ENCODE data around the gene OR52I2.

The OR52I2 gene

GRCh38 chr11:4551346-4551979, 30.1 kb upstream of the OR52I2 start:
- Histone ChIP-seq H3K36me3 (ENCODE audit: control insufficient read depth in 4 of 4, insufficient read depth in 4 of 4, low read length in 3 of 4) (no peaks in the 10 kb centered on the region), H3K4me1 (ENCODE audit: control extremely low read depth in 1 of 4, control insufficient read depth in 4 of 4, insufficient read depth in 4 of 4, low read length in 3 of 4) (no peaks in the 10 kb centered on the region), H3K4me3 (ENCODE audit: control insufficient read depth in 1 of 7, extremely low read depth in 1 of 7, insufficient read depth in 4 of 7, low read depth in 2 of 7, low read length in 6 of 7) (no peak overlapping the region), H3K27ac (ENCODE audit: insufficient read depth in 1 of 2, low read depth in 1 of 2, low read length in 2 of 2, poor library complexity in 1 of 2, severe bottlenecking in 2 of 2) (no peak overlapping the region), H3K9me3 (ENCODE audit: control extremely low read depth in 1 of 5, control insufficient read depth in 4 of 5, insufficient read depth in 2 of 5, low read depth in 1 of 5, low read length in 4 of 5) (peaks cover 0 to 25% (median 9%) of the 10 kb centered on the region in 5 experiments), H3K27me3 (replicated peaks in 2 of 5; ENCODE audit: control insufficient read depth in 4 of 5, insufficient read depth in 5 of 5, low read length in 4 of 5) (peaks cover 0 to 4% (median 0%) of the 10 kb centered on the region in 5 experiments)
- 86% methylated on average over 7 of the region's 8 CpGs for WGBS (ENCODE audit: insufficient coverage)
- no peak for DNase-seq
- CTCF ChIA-PET, result interaction anchor here (0.8 to 1.4 kb wide), 2 partner anchors 13 to 364 kb away, joined by 4 to 5 read pairs; no protein-coding TSS in a partner anchor
- POLR2A ChIA-PET, result no interaction called here

DNA sequence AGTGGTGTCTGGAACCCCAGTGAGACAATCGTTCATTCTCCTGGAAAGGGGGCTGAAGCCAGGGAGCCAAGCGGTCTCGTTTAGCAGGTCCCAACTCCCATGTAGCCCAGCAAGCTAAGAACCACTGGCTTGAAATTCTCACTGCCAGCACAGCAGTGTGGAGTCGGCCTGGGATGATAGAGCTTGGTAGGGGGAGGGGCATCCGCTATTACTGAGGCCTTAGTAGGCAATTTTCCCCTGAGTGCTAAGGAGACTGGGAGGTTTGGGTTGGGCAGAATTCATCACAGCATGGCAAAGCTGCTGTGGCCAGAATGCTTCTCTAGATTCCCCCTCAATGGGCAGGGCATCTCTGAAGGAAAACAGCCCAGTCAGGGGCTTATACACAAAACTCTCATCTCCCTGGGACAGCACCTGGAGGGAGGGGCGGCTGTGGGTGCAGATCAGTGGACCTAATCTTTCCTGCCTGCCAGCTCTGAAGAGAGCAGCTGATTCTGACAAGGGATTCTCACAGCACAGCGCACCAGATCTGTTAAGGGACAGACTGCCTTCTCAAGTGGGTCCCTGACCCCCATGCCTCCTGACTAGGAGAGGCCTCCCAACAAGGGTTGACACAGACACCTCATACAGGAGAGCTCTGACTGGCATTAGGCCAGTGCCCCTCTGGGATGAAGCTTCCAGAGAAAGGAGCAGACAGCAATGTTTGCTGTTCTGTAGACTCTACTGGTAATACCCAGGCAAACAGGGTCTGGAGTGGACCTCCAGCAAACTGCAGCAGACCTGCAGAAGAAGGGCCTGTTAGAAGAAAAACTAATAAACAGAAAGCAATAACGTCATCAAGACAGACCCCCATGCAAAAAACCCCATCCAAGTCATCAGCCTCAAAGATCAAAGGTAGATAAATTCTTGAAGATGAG, 21.8 kb upstream of the OR52I2 start:
- WGBS (ENCODE audit: insufficient coverage), result 95% methylated on average over 4 of the region's 8 CpGs
- Histone ChIP-seq H3K4me3 (ENCODE audit: control insufficient read depth in 1 of 7, extremely low read depth in 1 of 7, insufficient read depth in 4 of 7, low read depth in 2 of 7, low read length in 6 of 7) (no peak overlapping the region), H3K4me1 (ENCODE audit: control extremely low read depth in 1 of 4, control insufficient read depth in 4 of 4, insufficient read depth in 4 of 4, low read length in 3 of 4) (no peaks in the 10 kb centered on the region), H3K27ac (ENCODE audit: insufficient read depth in 1 of 2, low read depth in 1 of 2, low read length in 2 of 2, poor library complexity in 1 of 2, severe bottlenecking in 2 of 2) (no peak overlapping the region), H3K36me3 (ENCODE audit: control insufficient read depth in 4 of 4, insufficient read depth in 4 of 4, low read length in 3 of 4) (no peaks in the 10 kb centered on the region), H3K9me3 (ENCODE audit: control extremely low read depth in 1 of 5, control insufficient read depth in 4 of 5, insufficient read depth in 2 of 5, low read depth in 1 of 5, low read length in 4 of 5) (peaks cover 0 to 9% (median 0%) of the 10 kb centered on the region in 5 experiments), H3K27me3 (replicated peaks in 2 of 5; ENCODE audit: control insufficient read depth in 4 of 5, insufficient read depth in 5 of 5, low read length in 4 of 5) (peaks cover 0 to 3% (median 0%) of the 10 kb centered on the region in 5 experiments)
- CTCF ChIA-PET, result interaction anchor here (1.5 kb wide), 1 partner anchor 20 kb away, joined by 3 read pairs; no protein-coding TSS in a partner anchor
- no peak for DNase-seq
- POLR2A ChIA-PET, result no interaction called here

GRCh38 chr11:4560467-4560866, 21.1 kb upstream of the OR52I2 start:
- no peak for DNase-seq
- H3K27me3 ChIP-seq (replicated peaks in 2 of 5; ENCODE audit: control insufficient read depth in 4 of 5, insufficient read depth in 5 of 5, low read length in 4 of 5), result peaks cover 0 to 3% (median 0%) of the 10 kb centered on the region in 5 experiments
- H3K4me1 ChIP-seq (ENCODE audit: control extremely low read depth in 1 of 4, control insufficient read depth in 4 of 4, insufficient read depth in 4 of 4, low read length in 3 of 4), result no peaks in the 10 kb centered on the region
- 71% methylated on average over 1 of the region's 1 CpG for WGBS (ENCODE audit: insufficient coverage)
- H3K9me3 ChIP-seq (ENCODE audit: control extremely low read depth in 1 of 5, control insufficient read depth in 4 of 5, insufficient read depth in 2 of 5, low read depth in 1 of 5, low read length in 4 of 5), result peaks cover 0 to 8% (median 0%) of the 10 kb centered on the region in 5 experiments
- H3K27ac ChIP-seq (ENCODE audit: insufficient read depth in 1 of 2, low read depth in 1 of 2, low read length in 2 of 2, poor library complexity in 1 of 2, severe bottlenecking in 2 of 2), result no peak overlapping the region
- POLR2A ChIA-PET, result no interaction called here
- CTCF ChIA-PET, result no interaction called here
- no peak overlapping the region for H3K4me3 ChIP-seq (ENCODE audit: control insufficient read depth in 1 of 7, extremely low read depth in 1 of 7, insufficient read depth in 4 of 7, low read depth in 2 of 7, low read length in 6 of 7)
- no peaks in the 10 kb centered on the region for H3K36me3 ChIP-seq (ENCODE audit: control insufficient read depth in 4 of 4, insufficient read depth in 4 of 4, low read length in 3 of 4)

DNA sequence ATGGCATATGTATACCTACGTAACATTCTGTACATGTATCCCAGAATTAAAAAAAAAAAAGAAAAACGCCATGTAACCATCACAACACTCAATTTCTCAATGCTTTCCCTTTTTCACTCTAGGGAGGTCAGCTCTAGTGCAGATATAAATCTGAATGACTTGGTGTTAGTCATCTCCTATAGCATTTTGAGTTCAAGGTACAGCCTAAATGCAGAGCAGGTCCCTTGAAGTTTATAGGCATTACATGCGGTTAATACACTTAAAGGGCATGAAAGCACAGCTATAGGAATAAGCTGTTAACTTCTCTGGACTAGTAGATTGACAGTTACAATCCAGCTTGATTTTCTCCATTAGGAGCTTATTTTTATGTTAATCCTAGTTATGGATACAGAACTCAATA, 16.2 kb upstream of the OR52I2 start:
- Histone ChIP-seq H3K4me3 (ENCODE audit: control insufficient read depth in 1 of 7, extremely low read depth in 1 of 7, insufficient read depth in 4 of 7, low read depth in 2 of 7, low read length in 6 of 7) (no peak overlapping the region), H3K27ac (ENCODE audit: insufficient read depth in 1 of 2, low read depth in 1 of 2, low read length in 2 of 2, poor library complexity in 1 of 2, severe bottlenecking in 2 of 2) (no peak overlapping the region), H3K4me1 (ENCODE audit: control extremely low read depth in 1 of 4, control insufficient read depth in 4 of 4, insufficient read depth in 4 of 4, low read length in 3 of 4) (no peaks in the 10 kb centered on the region), H3K9me3 (ENCODE audit: control extremely low read depth in 1 of 5, control insufficient read depth in 4 of 5, insufficient read depth in 2 of 5, low read depth in 1 of 5, low read length in 4 of 5) (peaks cover 0 to 12% (median 3%) of the 10 kb centered on the region in 5 experiments), H3K27me3 (replicated peaks in 2 of 5; ENCODE audit: control insufficient read depth in 4 of 5, insufficient read depth in 5 of 5, low read length in 4 of 5) (peaks cover 0 to 9% (median 0%) of the 10 kb centered on the region in 5 experiments), H3K36me3 (ENCODE audit: control insufficient read depth in 4 of 4, insufficient read depth in 4 of 4, low read length in 3 of 4) (no peaks in the 10 kb centered on the region)
- POLR2A ChIA-PET, result no interaction called here
- no peak for DNase-seq
- WGBS (ENCODE audit: insufficient coverage), result 100% methylated on average over 1 of the region's 3 CpGs
- CTCF ChIA-PET, result no interaction called here

- Histone ChIP-seq H3K9me3 (ENCODE audit: control extremely low read depth in 1 of 5, control insufficient read depth in 4 of 5, insufficient read depth in 2 of 5, low read depth in 1 of 5, low read length in 4 of 5) (peaks cover 0 to 6% (median 3%) of the 10 kb centered on the region in 5 experiments), H3K27ac (ENCODE audit: insufficient read depth in 1 of 2, low read depth in 1 of 2, low read length in 2 of 2, poor library complexity in 1 of 2, severe bottlenecking in 2 of 2) (no peak overlapping the region), H3K27me3 (replicated peaks in 2 of 5; ENCODE audit: control insufficient read depth in 4 of 5, insufficient read depth in 5 of 5, low read length in 4 of 5) (peaks cover 0 to 29% (median 6%) of the 10 kb centered on the region in 5 experiments), H3K4me3 (ENCODE audit: control insufficient read depth in 1 of 7, extremely low read depth in 1 of 7, insufficient read depth in 4 of 7, low read depth in 2 of 7, low read length in 6 of 7) (no peak overlapping the region), H3K4me1 (ENCODE audit: control extremely low read depth in 1 of 4, control insufficient read depth in 4 of 4, insufficient read depth in 4 of 4, low read length in 3 of 4) (no peaks in the 10 kb centered on the region), H3K36me3 (ENCODE audit: control insufficient read depth in 4 of 4, insufficient read depth in 4 of 4, low read length in 3 of 4) (no peaks in the 10 kb centered on the region)
- DNase-seq, result no peak
- ChIA-PET CTCF (interaction anchor here (0.6 kb wide), 1 partner anchor 22 kb away, joined by 3 read pairs; no protein-coding TSS in a partner anchor), POLR2A (no interaction called here)
- WGBS (ENCODE audit: insufficient coverage), result 94% methylated on average over 18 of the region's 18 CpGs
These were observed 12.5 kb upstream of the OR52I2 start for GRCh38 chr11:4569075-4569474.

DNA sequence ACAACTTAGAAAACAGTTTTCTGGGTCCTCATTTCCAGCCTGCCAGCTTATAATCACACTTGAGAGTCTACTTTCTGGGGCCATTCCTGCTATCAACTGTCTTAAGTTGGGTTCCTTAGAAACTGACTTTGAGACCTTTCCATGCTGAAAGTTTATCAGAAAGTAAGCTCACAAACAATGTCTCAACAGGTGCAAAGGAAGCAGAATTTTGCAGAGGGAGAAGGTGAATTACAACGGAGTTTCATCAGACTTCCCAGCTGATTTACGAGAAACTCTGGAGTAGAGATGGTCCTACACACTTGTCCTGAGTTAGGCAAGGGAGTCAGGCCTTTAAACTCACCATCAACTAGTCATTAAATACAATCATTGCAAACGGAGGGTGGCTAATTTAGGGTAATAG, 4.7 kb upstream of the OR52I2 start:
- WGBS (ENCODE audit: insufficient coverage), result no CpG with 5 or more reads among the region's 3 CpGs
- ChIA-PET POLR2A (no interaction called here), CTCF (interaction anchor here (1.7 kb wide), 1 partner anchor 59 kb away, joined by 4 read pairs; no protein-coding TSS in a partner anchor)
- Histone ChIP-seq H3K27me3 (replicated peaks in 2 of 5; ENCODE audit: control insufficient read depth in 4 of 5, insufficient read depth in 5 of 5, low read length in 4 of 5) (peaks cover 0 to 44% (median 21%) of the 10 kb centered on the region in 5 experiments), H3K36me3 (ENCODE audit: control insufficient read depth in 4 of 4, insufficient read depth in 4 of 4, low read length in 3 of 4) (no peaks in the 10 kb centered on the region), H3K4me3 (ENCODE audit: control insufficient read depth in 1 of 7, extremely low read depth in 1 of 7, insufficient read depth in 4 of 7, low read depth in 2 of 7, low read length in 6 of 7) (no peak overlapping the region), H3K9me3 (ENCODE audit: control extremely low read depth in 1 of 5, control insufficient read depth in 4 of 5, insufficient read depth in 2 of 5, low read depth in 1 of 5, low read length in 4 of 5) (no peaks in the 10 kb centered on the region), H3K27ac (ENCODE audit: insufficient read depth in 1 of 2, low read depth in 1 of 2, low read length in 2 of 2, poor library complexity in 1 of 2, severe bottlenecking in 2 of 2) (no peak overlapping the region), H3K4me1 (ENCODE audit: control extremely low read depth in 1 of 4, control insufficient read depth in 4 of 4, insufficient read depth in 4 of 4, low read length in 3 of 4) (peaks cover 2 to 12% (median 7%) of the 10 kb centered on the region in 4 experiments)
- DNase-seq, result no peak

DNA sequence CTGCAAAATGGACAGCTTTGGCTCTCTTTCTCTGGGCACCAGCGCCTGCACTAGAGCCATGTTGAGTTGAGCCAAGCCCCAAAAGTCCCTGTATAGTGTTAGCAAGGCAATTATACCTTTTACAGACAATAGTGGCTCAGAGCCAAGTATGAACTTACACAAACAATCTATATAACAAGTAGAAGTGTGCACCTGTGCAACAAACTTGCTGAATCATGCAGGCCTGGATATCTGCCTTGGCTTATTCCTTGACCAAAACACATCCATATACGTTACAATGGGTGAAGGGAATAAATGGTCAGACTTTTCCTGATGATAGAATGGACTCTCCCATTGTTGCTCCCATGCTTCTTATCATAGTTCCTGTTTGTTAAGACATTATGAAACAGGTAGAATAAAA, 3.8 kb upstream of the OR52I2 start:
- Histone ChIP-seq H3K4me3 (ENCODE audit: control insufficient read depth in 1 of 7, extremely low read depth in 1 of 7, insufficient read depth in 4 of 7, low read depth in 2 of 7, low read length in 6 of 7) (no peak overlapping the region), H3K4me1 (ENCODE audit: control extremely low read depth in 1 of 4, control insufficient read depth in 4 of 4, insufficient read depth in 4 of 4, low read length in 3 of 4) (peaks cover 2 to 12% (median 7%) of the 10 kb centered on the region in 4 experiments), H3K36me3 (ENCODE audit: control insufficient read depth in 4 of 4, insufficient read depth in 4 of 4, low read length in 3 of 4) (no peaks in the 10 kb centered on the region), H3K27me3 (replicated peaks in 2 of 5; ENCODE audit: control insufficient read depth in 4 of 5, insufficient read depth in 5 of 5, low read length in 4 of 5) (peaks cover 0 to 39% (median 18%) of the 10 kb centered on the region in 5 experiments), H3K27ac (ENCODE audit: insufficient read depth in 1 of 2, low read depth in 1 of 2, low read length in 2 of 2, poor library complexity in 1 of 2, severe bottlenecking in 2 of 2) (no peak overlapping the region), H3K9me3 (ENCODE audit: control extremely low read depth in 1 of 5, control insufficient read depth in 4 of 5, insufficient read depth in 2 of 5, low read depth in 1 of 5, low read length in 4 of 5) (no peaks in the 10 kb centered on the region)
- CTCF ChIA-PET, result no interaction called here
- DNase-seq, result no peak
- 100% methylated on average over 1 of the region's 2 CpGs for WGBS (ENCODE audit: insufficient coverage)
- POLR2A ChIA-PET, result no interaction called here

All from common myeloid progenitor, CD34-positive (primary cell).